NCI-H128 (cell line): Measurements from ENCODE around the gene PCLO.

Source experiments
- DNase-seq: peaks from one replicate; lab custom pipeline; 2025; ENCODE audit not compliant: unreplicated experiment; lab: John Stamatoyannopoulos, UW

Gene PCLO

GRCh38 chr7:82851121-82851520 lies 311.6 kb downstream of the PCLO start:
- DNase-seq = no peak

- no peak for DNase-seq
These were observed 320.9 kb downstream of the PCLO start for GRCh38 chr7:82841828-82842227.

GRCh38 chr7:82840061-82840460 lies 322.6 kb downstream of the PCLO start:
- DNase-seq = no peak

DNA sequence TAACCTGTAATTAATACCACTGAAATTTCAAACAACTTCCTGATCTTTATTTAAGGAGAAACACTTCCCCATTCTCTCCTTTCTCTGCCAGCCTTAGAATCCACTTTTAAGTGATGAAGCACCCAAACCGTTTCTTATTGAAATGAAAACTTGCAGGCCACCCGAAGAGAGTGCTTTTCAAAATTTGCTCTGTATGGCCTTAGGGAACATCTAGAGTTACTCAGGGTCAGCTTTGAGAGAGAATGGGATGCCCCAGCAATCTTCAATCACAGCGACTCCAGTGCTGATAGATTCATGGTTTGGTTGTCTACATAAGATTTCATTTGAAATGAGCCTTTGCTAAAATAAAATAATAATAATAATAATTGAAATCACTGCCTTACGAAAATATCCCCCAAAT lies 323.1 kb downstream of the PCLO start:
- no peak for DNase-seq

GRCh38 chr7:82839063-82839462 lies 323.6 kb downstream of the PCLO start:
- DNase-seq = no peak

GRCh38 chr7:82838314-82838713 lies 324.4 kb downstream of the PCLO start:
- DNase-seq = no peak

DNA sequence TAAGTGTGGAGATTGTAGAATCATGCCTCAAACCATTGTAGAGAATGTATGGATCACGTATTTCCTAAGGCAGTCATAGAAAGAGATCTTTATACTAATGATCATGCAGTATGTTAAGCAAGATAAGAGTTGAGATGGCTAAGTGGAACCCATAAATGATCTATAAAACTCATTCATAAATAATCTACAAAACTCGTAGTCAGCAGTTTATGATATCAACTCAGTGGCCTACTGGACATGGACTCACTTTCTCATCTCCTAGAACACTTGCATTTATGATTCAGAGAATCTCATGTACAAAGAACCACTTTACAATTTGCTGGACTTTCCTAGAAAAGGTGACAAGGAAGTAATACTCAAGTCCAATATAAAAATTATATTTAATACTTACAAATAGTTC lies 339.6 kb downstream of the PCLO start:
- DNase-seq = no peak

- DNase-seq = no peak
These were observed 341.6 kb downstream of the PCLO start for GRCh38 chr7:82821037-82821436.

- no peak for DNase-seq
These were observed 344.5 kb downstream of the PCLO start for GRCh38 chr7:82818171-82818570.

GRCh38 chr7:82816272-82816671 lies 346.4 kb downstream of the PCLO start:
- no peak for DNase-seq

GRCh38 chr7:82810558-82811259 lies 352.0 kb downstream of the PCLO start:
- DNase-seq = peak; percentile 21

DNA sequence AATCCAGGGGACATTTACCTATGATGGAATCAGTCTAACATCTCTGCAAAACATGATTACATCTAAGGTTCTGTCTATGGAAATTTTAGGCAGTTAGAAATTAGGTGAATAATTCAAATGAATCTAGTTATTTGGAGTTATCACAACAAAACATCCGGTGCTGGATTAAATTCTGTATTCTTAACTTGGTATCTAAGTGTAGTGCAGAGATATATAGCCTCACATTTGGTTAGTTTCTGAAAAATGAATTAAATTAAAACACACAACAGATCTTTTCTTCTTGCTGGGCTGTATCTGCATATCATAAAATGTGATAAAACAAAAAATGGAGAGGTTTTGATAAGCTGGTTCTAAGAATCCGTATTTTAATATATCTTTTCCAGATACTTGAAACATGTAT lies 354.1 kb downstream of the PCLO start:
- DNase-seq = no peak

DNA sequence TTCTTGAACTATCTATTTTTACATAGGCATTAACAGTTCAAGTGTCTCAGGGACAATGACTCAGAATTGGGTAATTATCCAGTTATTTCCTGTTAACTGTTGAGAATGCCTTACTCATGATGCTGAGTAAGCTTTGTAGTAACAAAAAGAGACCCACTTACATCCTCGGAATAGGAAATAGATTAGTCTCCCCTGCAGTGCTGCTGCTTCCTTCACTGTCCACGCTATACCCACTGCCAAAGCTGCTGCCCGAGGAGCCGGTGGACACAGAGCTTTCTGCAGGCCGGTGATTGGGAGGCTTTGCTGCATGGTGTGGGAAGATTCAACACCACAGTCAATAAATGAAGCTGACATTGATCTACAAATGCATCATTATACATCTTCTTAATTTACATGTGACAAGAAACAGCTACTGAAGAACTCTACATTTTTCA lies 357.1 kb downstream of the PCLO start:
- no peak for DNase-seq

GRCh38 chr7:82803411-82803810 lies 359.3 kb downstream of the PCLO start:
- no peak for DNase-seq

- no peak for DNase-seq
These were observed 372.6 kb downstream of the PCLO start for GRCh38 chr7:82789883-82790609.

DNA sequence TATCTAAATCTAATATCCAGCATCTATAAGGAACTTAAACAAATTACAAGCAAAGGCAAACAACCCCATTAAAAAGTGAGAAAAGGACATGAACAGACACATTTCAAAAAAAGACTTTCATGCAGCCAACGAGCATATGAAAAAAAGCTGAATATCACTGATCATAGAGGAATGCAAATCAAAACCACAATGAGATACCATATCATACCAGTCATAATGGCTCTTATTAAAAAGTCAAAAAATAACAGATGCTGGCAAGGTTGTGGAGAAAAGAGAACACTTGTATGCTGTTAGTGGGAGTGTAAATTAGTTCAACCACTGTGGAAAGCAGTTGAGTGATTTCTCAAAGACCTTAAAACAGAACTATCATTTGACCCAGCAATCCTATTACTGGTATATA lies 384.7 kb downstream of the PCLO start:
- DNase-seq = no peak

- no peak for DNase-seq
These were observed 399.8 kb downstream of the PCLO start for GRCh38 chr7:82762880-82763279.

GRCh38 chr7:82760831-82761230 lies 401.9 kb downstream of the PCLO start:
- no peak for DNase-seq

DNA sequence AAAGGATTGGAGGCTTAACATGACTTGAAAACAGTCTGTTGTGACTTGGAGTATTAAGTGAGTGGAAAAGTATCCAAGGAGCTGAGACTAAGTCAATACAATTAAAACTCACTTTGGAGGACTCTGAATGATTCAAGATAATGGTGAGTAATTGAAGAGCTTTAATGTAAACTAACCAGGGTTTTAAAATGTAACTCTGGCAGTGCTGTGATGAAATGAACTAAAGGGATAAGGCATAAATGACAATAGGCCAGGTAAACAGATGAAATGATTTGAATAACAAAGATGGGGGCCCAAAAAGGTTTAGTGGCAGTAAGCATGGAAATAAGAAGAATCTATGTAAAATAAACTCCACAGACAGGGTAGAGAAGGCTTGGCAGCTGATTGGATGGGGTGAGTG lies 402.6 kb downstream of the PCLO start:
- DNase-seq = no peak

- DNase-seq = no peak
These were observed 406.8 kb downstream of the PCLO start for GRCh38 chr7:82755705-82756551.

GRCh38 chr7:82750007-82750406 lies 412.7 kb downstream of the PCLO start:
- DNase-seq = no peak

DNA sequence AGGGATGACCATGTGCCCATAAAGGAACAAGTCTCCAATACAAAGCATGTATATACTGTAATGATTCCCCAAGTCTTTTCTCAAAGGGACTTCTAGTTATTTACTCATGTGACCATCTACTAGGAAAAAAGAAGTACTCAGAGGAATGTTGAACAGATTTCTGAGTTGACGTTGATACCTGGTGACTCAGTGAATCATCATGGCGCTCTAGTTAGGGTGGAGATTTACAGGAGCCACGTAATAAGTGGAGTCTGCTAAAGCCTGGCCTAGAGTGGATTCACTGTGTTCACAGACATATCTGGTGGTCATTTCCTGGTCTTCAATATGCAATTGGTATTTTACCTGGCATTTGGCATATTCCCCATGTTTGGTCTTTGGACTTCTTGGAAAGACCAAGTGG lies 416.9 kb downstream of the PCLO start:
- no peak for DNase-seq
